IMR-90 (cell line): ENCODE data around the gene PPP6R1. TPM values are rescaled to one million over a fixed set of nuclear protein-coding genes. Genes with fewer than 3 reads are reported as not detected.

ENCODE experiments used
- ATAC-seq: fragments of 200-7000 bp; cut with Tn5 transposase; 2 replicates; pipeline ENCODE4 v1.9.1; 2020; ENCODE audit warnings: low read depth, mild to moderate bottlenecking, moderate library complexity
- BruUV-seq: library from RNA; stranded (reverse); fragments of 400-500 nt; replicated peaks from 2 replicates; lab custom pipeline; 2021; lab: Mats Ljungman, UMichigan
- CTCF ChIA-PET: fragments of 300-600 bp; formaldehyde crosslinking; extraction: SDS; loops from one replicate; lab custom pipeline; 2021; ENCODE audit warnings: antibody characterized with exemption; lab: Yijun Ruan, JAX
- POLR2A ChIA-PET: fragments of 300-600 bp; sonication (Branson Sonifier 250); formaldehyde crosslinking; loops from one replicate; lab custom pipeline; 2022; ENCODE audit warnings: antibody characterized with exemption; ENCODE audit not compliant: unreplicated experiment; lab: Charles Lee
- DNase-seq: peaks from one replicate; pipeline ENCODE4 v3.0.0; 2013
- H2AFZ ChIP-seq: replicated peaks from 2 replicates; pipeline ENCODE3; 2013; ENCODE audit warnings: low read length, mild to moderate bottlenecking; ENCODE audit not compliant: poor library complexity
- H2AK5ac ChIP-seq: 2 replicates; pipeline ENCODE4 v1.6.1; 2013; ENCODE audit warnings: low read depth, low read length, inconsistent platforms
- H2AK9ac ChIP-seq: replicated peaks from 2 replicates; pipeline ENCODE3; 2013; ENCODE audit warnings: mild to moderate bottlenecking, low read depth, low read length, moderate library complexity; ENCODE audit not compliant: poor library complexity
- H2BK120ac ChIP-seq: 2 replicates; pipeline ENCODE4 v1.6.1; 2013; ENCODE audit warnings: low read depth, low read length, inconsistent platforms
- H2BK15ac ChIP-seq: 3 replicates; pipeline ENCODE4 v1.6.1; 2013; ENCODE audit warnings: low read depth, low read length, inconsistent platforms
- H2BK20ac ChIP-seq: 2 replicates; pipeline ENCODE4 v1.6.1; 2013; ENCODE audit warnings: low read depth, mild to moderate bottlenecking, inconsistent platforms, low read length, moderate library complexity
- H2BK5ac ChIP-seq: 2 replicates; pipeline ENCODE4 v1.6.1; 2013; ENCODE audit warnings: mild to moderate bottlenecking, low read depth, low read length, inconsistent platforms; ENCODE audit not compliant: poor library complexity, severe bottlenecking
- H3K14ac ChIP-seq: replicated peaks from 2 replicates; pipeline ENCODE4 v1.6.1; 2013; ENCODE audit warnings: low read depth, low read length, inconsistent platforms
- H3K18ac ChIP-seq: 2 replicates; pipeline ENCODE4 v1.6.1; 2013; ENCODE audit warnings: low read depth, low read length, control low read depth
- H3K23ac ChIP-seq: 2 replicates; pipeline ENCODE4 v1.6.1; 2013; ENCODE audit warnings: low read depth, low read length, inconsistent platforms
- H3K27ac ChIP-seq: 2 replicates; pipeline ENCODE4 v1.5.1; 2013; ENCODE audit warnings: mild to moderate bottlenecking, control low read depth, low read length; ENCODE audit not compliant: insufficient read depth
- H3K27me3 ChIP-seq: 2 replicates; pipeline ENCODE4 v1.6.1; 2013; ENCODE audit warnings: low read length; ENCODE audit not compliant: control insufficient read depth, insufficient read depth
- H3K36me3 ChIP-seq: 2 replicates; pipeline ENCODE4 v1.6.1; 2013; ENCODE audit warnings: low read length, mixed read lengths; ENCODE audit not compliant: control insufficient read depth, insufficient read depth
- H3K4ac ChIP-seq: 2 replicates; pipeline ENCODE4 v1.6.1; 2013; ENCODE audit warnings: low read depth, low read length, inconsistent platforms
- H3K4me1 ChIP-seq: 2 replicates; pipeline ENCODE4 v1.6.1; 2013; ENCODE audit warnings: low read length, mixed read lengths; ENCODE audit not compliant: control insufficient read depth, insufficient read depth
- H3K4me2 ChIP-seq: 2 replicates; pipeline ENCODE4 v1.6.1; 2013; ENCODE audit warnings: low read depth, mild to moderate bottlenecking, control low read depth, low read length, moderate library complexity
- H3K4me3 ChIP-seq: 2 replicates; pipeline ENCODE4 v1.5.1; 2013; ENCODE audit warnings: low read depth, mild to moderate bottlenecking, control low read depth, low read length, moderate library complexity; ENCODE audit not compliant: insufficient read depth
- H3K56ac ChIP-seq: 2 replicates; pipeline ENCODE4 v1.6.1; 2013; ENCODE audit warnings: low read length, inconsistent platforms; ENCODE audit not compliant: insufficient read depth; ENCODE audit errors: extremely low read depth
- H3K79me1 ChIP-seq, 2 experiments: 2 replicates each; pipeline ENCODE4 v1.6.1; 2013; ENCODE audit warnings: low read length in 2 of 2, inconsistent platforms in 1 of 2, low read depth in 1 of 2
- H3K9ac ChIP-seq: 2 replicates; pipeline ENCODE4 v1.6.1; 2013; ENCODE audit warnings: low read depth, low read length, control low read depth
- H3K9me1 ChIP-seq: 2 replicates; pipeline ENCODE4 v1.6.1; 2013; ENCODE audit warnings: low read length, inconsistent platforms; ENCODE audit not compliant: insufficient read depth
- H3K9me3 ChIP-seq: 2 replicates; pipeline ENCODE4 v1.6.1; 2013; ENCODE audit warnings: low read length; ENCODE audit not compliant: control insufficient read depth, insufficient read depth
- H4K20me1 ChIP-seq: 2 replicates; pipeline ENCODE4 v1.6.1; 2013; ENCODE audit warnings: low read length, inconsistent platforms; ENCODE audit not compliant: insufficient read depth
- H4K5ac ChIP-seq: 2 replicates; pipeline ENCODE4 v1.6.1; 2013; ENCODE audit warnings: mild to moderate bottlenecking, low read depth, low read length, control low read depth
- H4K8ac ChIP-seq, 2 experiments: 2 replicates each; pipeline ENCODE4 v1.6.1; 2013; ENCODE audit warnings: low read depth in 2 of 2, low read length in 2 of 2, control low read depth in 1 of 2, inconsistent platforms in 1 of 2
- H4K91ac ChIP-seq: 2 replicates; pipeline ENCODE4 v1.6.1; 2013; ENCODE audit warnings: low read depth, low read length, inconsistent platforms; ENCODE audit not compliant: insufficient read depth
- BHLHE40 ChIP-seq: fragments of 150-350 bp; IDR thresholded peaks from 2 replicates; pipeline ENCODE4 v1.6.1; 2016; ENCODE audit warnings: mild to moderate bottlenecking, low read depth, low read length
- CEBPB ChIP-seq: IDR thresholded peaks from 2 replicates; pipeline ENCODE4 v1.6.1; 2012; ENCODE audit warnings: low read depth, low read length, improper control_type of control experiment
- CHD1 ChIP-seq: IDR thresholded peaks from 2 replicates; pipeline ENCODE4 v1.6.1; 2012; ENCODE audit warnings: low read depth, low read length, improper control_type of control experiment
- FOS ChIP-seq: fragments of 150-350 bp; IDR thresholded peaks from 2 replicates; pipeline ENCODE4 v1.6.1; 2016; ENCODE audit warnings: low read depth, low read length
- MAFK ChIP-seq: IDR thresholded peaks from 2 replicates; pipeline ENCODE4 v1.6.1; 2012; ENCODE audit warnings: low read depth, low read length, improper control_type of control experiment
- MAZ ChIP-seq: IDR thresholded peaks from 2 replicates; pipeline ENCODE4 v1.6.1; 2012; ENCODE audit warnings: low read depth, mild to moderate bottlenecking, low read length, improper control_type of control experiment, moderate library complexity, borderline replicate concordance
- MXI1 ChIP-seq: IDR thresholded peaks from 2 replicates; pipeline ENCODE4 v1.6.1; 2012; ENCODE audit warnings: low read depth, mild to moderate bottlenecking, low read length, moderate library complexity, borderline replicate concordance
- POLR2A ChIP-seq: IDR thresholded peaks from 2 replicates; pipeline ENCODE4 v1.6.1; 2012; ENCODE audit warnings: mild to moderate bottlenecking, low read depth, low read length
- RCOR1 ChIP-seq: IDR thresholded peaks from 2 replicates; pipeline ENCODE4 v1.6.1; 2012; ENCODE audit warnings: mild to moderate bottlenecking, low read length, improper control_type of control experiment; ENCODE audit not compliant: insufficient replicate concordance
- SMC3 ChIP-seq: fragments of 150-350 bp; IDR thresholded peaks from 2 replicates; pipeline ENCODE4 v1.6.1; 2016; ENCODE audit warnings: low read depth, mild to moderate bottlenecking, antibody characterized with exemption, low read length, moderate library complexity
- WGBS, 2 experiments: methylation state at CpG; one replicate each; pipeline versions ENCODE4 v1.1.5 to v1.1.7; 2013; ENCODE audit warnings: missing lambda C conversion rate in 2 of 2; ENCODE audit not compliant: insufficient read length in 1 of 2; ENCODE audit errors: extremely low coverage in 2 of 2; 5-methylcytosine and 5-hydroxymethylcytosine counted together
- dilution Hi-C: fragments of 300-500 bp; cut with HindIII; formaldehyde crosslinking; loops from one replicate; pipeline ENCODE4 v1.14.3; 2018; ENCODE audit warnings: low sequenced_read_pairs; ENCODE audit not compliant: unreplicated experiment
- in situ Hi-C: fragments of 300-500 bp; cut with MboI; formaldehyde crosslinking; loops from 3 replicates; pipeline ENCODE4 v1.14.3; 2019; ENCODE audit warnings: low sequenced_read_pairs, inconsistent platforms, mixed read lengths
- intact Hi-C: fragments of 100-400 bp; cut with micrococcal nuclease; formaldehyde crosslinking; loops from 2 replicates; pipeline ENCODE4 v1.10.0; 2022
- polyA plus RNA-seq, 3 experiments: library from polyadenylated mRNA; depleted of rRNA; stranded (reverse); fragments of >200 nt; gene quantifications; 2 replicates each; pipeline ENCODE4 v1.2.3, GENCODE V29; 2012; ENCODE audit warnings: low replicate concordance in 1 of 3
- total RNA-seq: library from RNA; depleted of rRNA; stranded (reverse); fragments of >200 nt; gene quantifications from 2 replicates; pipeline ENCODE4 v1.2.3, GENCODE V29; 2012
- TF ChIP-seq, protein P1 (sequence below): fragments of 150-350 bp; IDR thresholded peaks from 2 replicates; pipeline ENCODE4 v1.6.1; 2017; ENCODE audit warnings: mild to moderate bottlenecking, antibody characterized with exemption, low read length, low read depth
- TF ChIP-seq, protein P2 (sequence below): fragments of 150-350 bp; IDR thresholded peaks from 2 replicates; pipeline ENCODE4 v1.6.1; 2016; ENCODE audit warnings: low read depth, mild to moderate bottlenecking, low read length, moderate library complexity, borderline replicate concordance

PPP6R1 gene
- total and polyA plus RNA-seq, 2 of the 4 experiments (the other 2 are of a cell fraction), result 19.9 to 50.2 TPM

DNA sequence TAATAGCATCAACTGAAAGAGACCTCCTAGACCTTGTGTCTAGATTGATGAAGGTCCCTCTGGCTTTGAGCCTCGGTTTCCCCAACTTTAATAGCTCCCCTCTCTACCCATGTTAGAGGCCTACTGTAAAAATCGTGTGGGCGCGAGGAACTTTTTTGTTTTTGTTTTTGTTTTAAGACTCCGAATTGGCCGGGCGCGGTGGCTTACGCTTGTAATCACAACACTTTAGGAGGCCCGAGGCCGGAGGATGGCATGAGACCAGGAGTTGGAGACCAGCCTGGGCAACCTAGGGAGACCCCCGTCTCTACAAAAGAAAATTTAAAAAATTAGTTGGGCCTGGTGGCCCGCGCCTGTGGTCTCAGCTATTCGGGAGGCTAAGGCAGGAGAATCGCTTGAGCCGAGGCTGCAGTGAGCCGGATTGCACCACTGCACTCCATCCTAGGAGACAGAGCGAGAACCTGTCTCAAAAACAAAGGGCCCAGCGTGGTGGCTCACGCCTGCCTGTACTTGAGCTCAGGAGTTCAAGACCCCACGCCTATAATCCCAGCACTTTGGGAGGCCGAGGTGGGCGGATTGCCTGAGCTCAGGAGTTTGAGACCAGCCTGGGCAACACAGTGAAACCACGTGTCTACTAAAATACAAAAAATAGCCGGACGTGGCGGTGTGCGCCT lies 858 bp upstream of the PPP6R1 start:
- H3K79me1 ChIP-seq, result peaks cover 0 to 38% of the 10 kb centered on the region in 2 experiments; a peak in 2 of 4 replicates
- peaks cover 21% of the 10 kb centered on the region for H3K9me1 ChIP-seq
- ATAC-seq, result no peak
- peak overlapping the region; percentile 78 for H3K27ac ChIP-seq
- POLR2A ChIA-PET, result interaction anchor here (0.6 to 1.5 kb wide), 3 partner anchors 21 to 315 kb away, joined by 3 to 9 read pairs (median 5); partner anchors contain the start of gene HSPBP1
- peak overlapping the region; percentile 79 for H4K5ac ChIP-seq
- TF ChIP-seq SMC3 (no peak), MXI1 (no peak), BHLHE40 (no peak), MAZ (no peak), FOS (no peak), POLR2A (no peak), MAFK (no peak), CEBPB (no peak), CHD1 (no peak), RCOR1 (no peak)
- TF ChIP-seq, protein P1, sequence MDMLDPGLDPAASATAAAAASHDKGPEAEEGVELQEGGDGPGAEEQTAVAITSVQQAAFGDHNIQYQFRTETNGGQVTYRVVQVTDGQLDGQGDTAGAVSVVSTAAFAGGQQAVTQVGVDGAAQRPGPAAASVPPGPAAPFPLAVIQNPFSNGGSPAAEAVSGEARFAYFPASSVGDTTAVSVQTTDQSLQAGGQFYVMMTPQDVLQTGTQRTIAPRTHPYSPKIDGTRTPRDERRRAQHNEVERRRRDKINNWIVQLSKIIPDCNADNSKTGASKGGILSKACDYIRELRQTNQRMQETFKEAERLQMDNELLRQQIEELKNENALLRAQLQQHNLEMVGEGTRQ, result no peak
- TF ChIP-seq, protein P2, sequence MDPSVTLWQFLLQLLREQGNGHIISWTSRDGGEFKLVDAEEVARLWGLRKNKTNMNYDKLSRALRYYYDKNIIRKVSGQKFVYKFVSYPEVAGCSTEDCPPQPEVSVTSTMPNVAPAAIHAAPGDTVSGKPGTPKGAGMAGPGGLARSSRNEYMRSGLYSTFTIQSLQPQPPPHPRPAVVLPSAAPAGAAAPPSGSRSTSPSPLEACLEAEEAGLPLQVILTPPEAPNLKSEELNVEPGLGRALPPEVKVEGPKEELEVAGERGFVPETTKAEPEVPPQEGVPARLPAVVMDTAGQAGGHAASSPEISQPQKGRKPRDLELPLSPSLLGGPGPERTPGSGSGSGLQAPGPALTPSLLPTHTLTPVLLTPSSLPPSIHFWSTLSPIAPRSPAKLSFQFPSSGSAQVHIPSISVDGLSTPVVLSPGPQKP, result no peak
- H3K4me2 ChIP-seq, result peak overlapping the region; percentile 82
- CTCF ChIA-PET, result no interaction called here
- in situ Hi-C loops (loop anchor here (5.0 kb wide), 1 partner anchor 37 kb away; no protein-coding TSS in a partner anchor), intact Hi-C loops (loop anchor here (1.0 to 2.0 kb wide), 2 partner anchors 43 to 159 kb away; no protein-coding TSS in a partner anchor), dilution Hi-C loops (no loop called here)
- H4K8ac ChIP-seq, result peak overlapping the region; percentile 78 to 85
- peak overlapping the region; percentile 92 for H3K4ac ChIP-seq
- H3K9me3 ChIP-seq, result no peaks in the 10 kb centered on the region
- H2AK5ac ChIP-seq, result peak overlapping the region; percentile 52
- H2BK120ac ChIP-seq, result peak overlapping the region; percentile 75; the same call in 1 of the 2 replicates
- peak overlapping the region; percentile 75 for H3K18ac ChIP-seq
- peaks cover 36% of the 10 kb centered on the region for H4K20me1 ChIP-seq
- H3K56ac ChIP-seq, result peak overlapping the region; percentile 49
- H2BK20ac ChIP-seq, result peak overlapping the region; percentile 75; the same call in 1 of the 2 replicates
- H3K4me1 ChIP-seq, result peaks cover 16% of the 10 kb centered on the region
- H2AFZ ChIP-seq, result peak overlapping the region; percentile 99
- H2BK5ac ChIP-seq, result peak overlapping the region; percentile 91
- no peak overlapping the region for H2BK15ac ChIP-seq
- no TSS peak for BruUV-seq
- H3K14ac ChIP-seq, result peak overlapping the region; percentile 96
- peak overlapping the region; percentile 85 for H4K91ac ChIP-seq
- 67% methylated on average over 10 of the region's 29 CpGs; no CpG with 5 or more reads in 1 of the 2 experiments for WGBS, 2 experiments
- H3K36me3 ChIP-seq, result no peaks in the 10 kb centered on the region
- peak overlapping the region; percentile 79 for H3K9ac ChIP-seq
- H3K27me3 ChIP-seq, result no peaks in the 10 kb centered on the region
- H3K23ac ChIP-seq, result peak overlapping the region; percentile 79
- DNase-seq, result no peak
- peak overlapping the region; percentile 48 for H3K4me3 ChIP-seq
- H2AK9ac ChIP-seq, result peak overlapping the region; percentile 21
